ENCODE data around the gene COMMD10. TPM values are rescaled to one million over a fixed set of nuclear protein-coding genes. Genes with fewer than 3 reads are reported as not detected.

The COMMD10 gene
- polyA plus RNA-seq, 1 donor from 2014 or later = 23.1 TPM

- H3K79me2 ChIP-seq (replicated peaks; ENCODE audit: insufficient read depth, low read length) = no peaks in the 10 kb centered on the region
- no peaks in the 10 kb centered on the region for H3K9me2 ChIP-seq (ENCODE audit: insufficient read depth, low read length)
- H3K9ac ChIP-seq (ENCODE audit: low read length) = no peak overlapping the region
- no peak overlapping the region for H2AFZ ChIP-seq (ENCODE audit: low read depth, low read length)
- H3K4me3 ChIP-seq (ENCODE audit: low read length) = no peak overlapping the region
- no peaks in the 10 kb centered on the region for H3K36me3 ChIP-seq (ENCODE audit: insufficient read depth, low read length)
- H4K20me1 ChIP-seq (ENCODE audit: insufficient read depth) = no peaks in the 10 kb centered on the region
- H3K4me2 ChIP-seq (ENCODE audit: low read length) = no peak overlapping the region
- no peaks in the 10 kb centered on the region for H3K27me3 ChIP-seq (ENCODE audit: insufficient read depth, low read depth, low read length)
- TF ChIP-seq SMC3 (conservative IDR thresholded peaks at IDR 0.05; ENCODE audit: poor library complexity) (no peak), RAD21 (conservative IDR thresholded peaks at IDR 0.05) (no peak), REST (IDR thresholded peaks at IDR 0.05; ENCODE audit: borderline replicate concordance) (no peak), POLR2AphosphoS5 (IDR thresholded peaks at IDR 0.05) (no peak), EZH2 (IDR thresholded peaks at IDR 0.05; ENCODE audit: borderline replicate concordance, insufficient read depth, low read length, poor library complexity, severe bottlenecking) (no peak), CTCF (IDR thresholded peaks at IDR 0.05; ENCODE audit: poor library complexity, severe bottlenecking) (no peak), EP300 (conservative IDR thresholded peaks at IDR 0.05; ENCODE audit: poor library complexity, severe bottlenecking) (no peak), MXI1 (conservative IDR thresholded peaks at IDR 0.05; ENCODE audit: poor library complexity, severe bottlenecking) (no peak), TAF1 (IDR thresholded peaks at IDR 0.05; ENCODE audit: low read depth) (no peak)
- H3K27ac ChIP-seq (ENCODE audit: low read length) = no peak overlapping the region
- H3K9me3 ChIP-seq (ENCODE audit: low read length) = no peaks in the 10 kb centered on the region
- H3F3A ChIP-seq (ENCODE audit: insufficient read depth, low read length, poor library complexity, severe bottlenecking) = no peaks in the 10 kb centered on the region
Measured at GRCh38 chr5:116209166-116209565, 124.3 kb downstream of the COMMD10 start.

- Histone ChIP-seq H3K36me3 (ENCODE audit: insufficient read depth, low read length) (no peaks in the 10 kb centered on the region), H3K27me3 (ENCODE audit: insufficient read depth, low read depth, low read length) (no peaks in the 10 kb centered on the region), H3K79me2 (replicated peaks; ENCODE audit: insufficient read depth, low read length) (no peaks in the 10 kb centered on the region), H3K4me2 (ENCODE audit: low read length) (no peak overlapping the region), H3K9me2 (ENCODE audit: insufficient read depth, low read length) (no peaks in the 10 kb centered on the region), H4K20me1 (ENCODE audit: insufficient read depth) (no peaks in the 10 kb centered on the region), H3F3A (ENCODE audit: insufficient read depth, low read length, poor library complexity, severe bottlenecking) (no peaks in the 10 kb centered on the region), H3K9me3 (ENCODE audit: low read length) (no peaks in the 10 kb centered on the region), H3K9ac (ENCODE audit: low read length) (no peak overlapping the region), H3K27ac (ENCODE audit: low read length) (no peak overlapping the region), H3K4me3 (ENCODE audit: low read length) (no peak overlapping the region), H2AFZ (ENCODE audit: low read depth, low read length) (no peak overlapping the region)
- TF ChIP-seq RAD21 (conservative IDR thresholded peaks at IDR 0.05) (no peak), EP300 (conservative IDR thresholded peaks at IDR 0.05; ENCODE audit: poor library complexity, severe bottlenecking) (no peak), EZH2 (IDR thresholded peaks at IDR 0.05; ENCODE audit: borderline replicate concordance, insufficient read depth, low read length, poor library complexity, severe bottlenecking) (no peak), MXI1 (conservative IDR thresholded peaks at IDR 0.05; ENCODE audit: poor library complexity, severe bottlenecking) (no peak), TAF1 (IDR thresholded peaks at IDR 0.05; ENCODE audit: low read depth) (no peak), REST (IDR thresholded peaks at IDR 0.05; ENCODE audit: borderline replicate concordance) (no peak), SMC3 (conservative IDR thresholded peaks at IDR 0.05; ENCODE audit: poor library complexity) (no peak), POLR2AphosphoS5 (IDR thresholded peaks at IDR 0.05) (no peak), CTCF (IDR thresholded peaks at IDR 0.05; ENCODE audit: poor library complexity, severe bottlenecking) (no peak)
Measured at GRCh38 chr5:116212225-116212624, 127.4 kb downstream of the COMMD10 start.

Measured in neural cell (in vitro differentiated cells).